Hematopoietic multipotent progenitor cell (in vitro differentiated cells): ENCODE data around the gene CMTM2. TPM values are rescaled to one million over a fixed set of nuclear protein-coding genes. Genes with fewer than 3 reads are reported as not detected.
"Not testable (repeated sequence)": the region's sequence is repeated elsewhere in the genome, so short reads cannot be mapped to it uniquely, and the experiment has no call there.

Experiments
- DNase-seq, 3 donors: peaks; one replicate each; pipeline ENCODE4 v3.0.0-alpha.2; 2011 to 2015; ENCODE audit warnings: low read depth in 2 of 3, low spot score in 2 of 3
- small RNA-seq: library from RNA; depleted of rRNA; stranded (forward); fragments of <200 nt; gene quantifications from one replicate; pipeline ENCODE3, GENCODE V24; 2012
- total RNA-seq: library from RNA; depleted of rRNA; stranded (reverse); fragments of >200 nt; gene quantifications from one replicate; pipeline ENCODE4 v1.2.3, GENCODE V29; 2012

CMTM2 gene
- total RNA-seq, 1 donor: 0.54 TPM

GRCh38 chr16:66627611-66628378, 48.5 kb downstream of the CMTM2 start:
- not testable (repeated sequence) for DNase-seq

- no peak for DNase-seq
Measured at GRCh38 chr16:66629856-66630255, 50.6 kb downstream of the CMTM2 start.

- DNase-seq: not testable (repeated sequence)
Measured at GRCh38 chr16:66630561-66631260, 51.4 kb downstream of the CMTM2 start.

- not testable (repeated sequence) for DNase-seq
Measured at GRCh38 chr16:66631558-66631957, 52.3 kb downstream of the CMTM2 start.

GRCh38 chr16:66634527-66635196, 55.4 kb downstream of the CMTM2 start:
- no peak for DNase-seq

GRCh38 chr16:66635406-66635805, 56.1 kb downstream of the CMTM2 start:
- DNase-seq: no peak

- no peak for DNase-seq
Measured at GRCh38 chr16:66636199-66636598, 56.9 kb downstream of the CMTM2 start.

GRCh38 chr16:66637806-66638205, 58.5 kb downstream of the CMTM2 start:
- no peak for DNase-seq

Small RNA genes lying within 50 kb of the gene (small RNA-seq; reads per million reads assigned to genes)
- not detected for gene CKLF-CMTM1

Other genes with a start within 250 kb of the CMTM2 start
- 0.27 TPM for gene CDH5, start 212.8 kb upstream of the CMTM2 start, total RNA-seq
- gene BEAN1, start 152.2 kb upstream of the CMTM2 start, total RNA-seq: not detected
- gene TK2, start 29.3 kb upstream of the CMTM2 start, total RNA-seq: 15.3 TPM
- 46.3 TPM for gene CKLF, start 26.9 kb upstream of the CMTM2 start, total RNA-seq
- gene CMTM1, start 13.0 kb upstream of the CMTM2 start, total RNA-seq: 6.5 TPM
- gene CMTM3, start 25.2 kb downstream of the CMTM2 start, total RNA-seq: 24.0 TPM
- gene CMTM4, start 117.3 kb downstream of the CMTM2 start, total RNA-seq: 8.9 TPM
- gene DYNC1LI2, start 172.1 kb downstream of the CMTM2 start, total RNA-seq: 37.4 TPM
- not detected for gene TERB1, start 222.1 kb downstream of the CMTM2 start, total RNA-seq